ENCODE measurements around the gene VAV2. TPM values are rescaled to one million over a fixed set of nuclear protein-coding genes. Genes with fewer than 3 reads are reported as not detected.

The VAV2 gene
- total and polyA plus RNA-seq, 9 of the 15 experiments (the other 6 are each of a cell fraction or from before 2014, with no cell fraction given), result 0.01 to 2.7 (median 1.0) TPM; not detected in 1

DNA sequence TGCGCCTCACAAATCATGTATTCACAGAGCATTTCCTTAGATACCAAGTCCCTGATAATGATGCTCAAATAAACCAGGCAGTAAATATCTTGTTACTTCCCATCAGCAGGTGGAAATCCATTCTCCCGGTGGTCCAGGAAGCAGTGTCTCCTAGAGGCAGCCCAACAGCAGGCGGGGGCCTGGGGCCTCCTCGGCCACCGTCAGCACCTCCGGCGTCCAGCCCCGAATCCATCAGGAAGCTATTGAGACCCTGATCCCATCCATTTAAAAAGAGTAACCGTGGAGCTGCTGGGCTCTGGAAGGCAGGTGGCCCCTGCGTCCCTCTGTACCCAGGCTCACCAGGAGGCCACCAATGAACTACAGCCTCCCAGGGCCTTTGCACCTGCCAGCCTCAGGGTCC is 54.0 kb downstream of the VAV2 start:
- peaks cover 17% of the 10 kb centered on the region for H4K20me1 ChIP-seq (replicated peaks; ENCODE audit: control insufficient read depth, insufficient read depth, low read length)
- BruUV-seq (replicated peaks), result no TSS peak
- peaks cover 0 to 36% of the 10 kb centered on the region in 2 experiments; a peak in 2 of 5 replicates for H3K27me3 ChIP-seq (ENCODE audit: control insufficient read depth in 2 of 2, insufficient read depth in 2 of 2, low read length in 2 of 2)
- no peak overlapping the region for H3K9ac ChIP-seq (ENCODE audit: insufficient read depth in 1 of 2, low read depth in 2 of 2, low read length in 2 of 2)
- DNase-seq (ENCODE audit: extremely low read depth in 1 of 4, low spot score in 3 of 4), result no peak
- no peak for FAIRE-seq
- no peak overlapping the region for H2AFZ ChIP-seq (ENCODE audit: low read depth, low read length)
- no peaks in the 10 kb centered on the region for H3K9me3 ChIP-seq (replicated peaks; ENCODE audit: control insufficient read depth, insufficient read depth, low read depth, low read length)
- TF ChIP-seq ETV5 (CRISPR knock-in tag; IDR thresholded peaks at IDR 0.05; ENCODE audit: low read depth), result no peak
- TF ChIP-seq, protein P1, sequence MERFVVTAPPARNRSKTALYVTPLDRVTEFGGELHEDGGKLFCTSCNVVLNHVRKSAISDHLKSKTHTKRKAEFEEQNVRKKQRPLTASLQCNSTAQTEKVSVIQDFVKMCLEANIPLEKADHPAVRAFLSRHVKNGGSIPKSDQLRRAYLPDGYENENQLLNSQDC (CRISPR knock-in tag; IDR thresholded peaks at IDR 0.05), result no peak
- TF ChIP-seq, protein P2, sequence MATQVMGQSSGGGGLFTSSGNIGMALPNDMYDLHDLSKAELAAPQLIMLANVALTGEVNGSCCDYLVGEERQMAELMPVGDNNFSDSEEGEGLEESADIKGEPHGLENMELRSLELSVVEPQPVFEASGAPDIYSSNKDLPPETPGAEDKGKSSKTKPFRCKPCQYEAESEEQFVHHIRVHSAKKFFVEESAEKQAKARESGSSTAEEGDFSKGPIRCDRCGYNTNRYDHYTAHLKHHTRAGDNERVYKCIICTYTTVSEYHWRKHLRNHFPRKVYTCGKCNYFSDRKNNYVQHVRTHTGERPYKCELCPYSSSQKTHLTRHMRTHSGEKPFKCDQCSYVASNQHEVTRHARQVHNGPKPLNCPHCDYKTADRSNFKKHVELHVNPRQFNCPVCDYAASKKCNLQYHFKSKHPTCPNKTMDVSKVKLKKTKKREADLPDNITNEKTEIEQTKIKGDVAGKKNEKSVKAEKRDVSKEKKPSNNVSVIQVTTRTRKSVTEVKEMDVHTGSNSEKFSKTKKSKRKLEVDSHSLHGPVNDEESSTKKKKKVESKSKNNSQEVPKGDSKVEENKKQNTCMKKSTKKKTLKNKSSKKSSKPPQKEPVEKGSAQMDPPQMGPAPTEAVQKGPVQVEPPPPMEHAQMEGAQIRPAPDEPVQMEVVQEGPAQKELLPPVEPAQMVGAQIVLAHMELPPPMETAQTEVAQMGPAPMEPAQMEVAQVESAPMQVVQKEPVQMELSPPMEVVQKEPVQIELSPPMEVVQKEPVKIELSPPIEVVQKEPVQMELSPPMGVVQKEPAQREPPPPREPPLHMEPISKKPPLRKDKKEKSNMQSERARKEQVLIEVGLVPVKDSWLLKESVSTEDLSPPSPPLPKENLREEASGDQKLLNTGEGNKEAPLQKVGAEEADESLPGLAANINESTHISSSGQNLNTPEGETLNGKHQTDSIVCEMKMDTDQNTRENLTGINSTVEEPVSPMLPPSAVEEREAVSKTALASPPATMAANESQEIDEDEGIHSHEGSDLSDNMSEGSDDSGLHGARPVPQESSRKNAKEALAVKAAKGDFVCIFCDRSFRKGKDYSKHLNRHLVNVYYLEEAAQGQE (IDR thresholded peaks at IDR 0.05; ENCODE audit: borderline replicate concordance), result no peak
- TF ChIP-seq, protein P2 (CRISPR knock-in tag; IDR thresholded peaks at IDR 0.05; ENCODE audit: low read depth), result no peak
- no peak for TF ChIP-seq ZNF583 (CRISPR knock-in tag; IDR thresholded peaks at IDR 0.05)
- TF ChIP-seq ZNF57 (CRISPR knock-in tag; IDR thresholded peaks at IDR 0.05), result no peak
- in situ Hi-C loops (cut with MboI), result no loop called here
- intact Hi-C loops (cut with micrococcal nuclease), result no loop called here
- no peak for ATAC-seq
- CTCF ChIA-PET (ENCODE audit: low intra/inter-chr PET ratio), result no interaction called here
- no peaks in the 10 kb centered on the region for H3K9me1 ChIP-seq (ENCODE audit: control insufficient read depth, insufficient read depth, low read length)
- WGBS (ENCODE audit: insufficient coverage, low coverage, missing lambda C conversion rate), result 24% methylated on average over 10 of the region's 10 CpGs
- H3K36me3 ChIP-seq (ENCODE audit: control insufficient read depth, insufficient read depth, low read length), result no peaks in the 10 kb centered on the region
- no peak overlapping the region for H3K4me3 ChIP-seq
- H3K27ac ChIP-seq (ENCODE audit: extremely low read depth, low read depth, low read length), result no peak overlapping the region
- peaks cover 0 to 17% of the 10 kb centered on the region in 2 experiments; a peak in 1 of 5 replicates for H3K4me1 ChIP-seq (replicated peaks in 1 of 2; ENCODE audit: control insufficient read depth in 2 of 2, insufficient read depth in 2 of 2, low read length in 2 of 2)
- POLR2A ChIA-PET, result interaction anchor here (0.7 to 0.8 kb wide), 2 partner anchors 12 to 1772 kb away, joined by 3 read pairs; no protein-coding TSS in a partner anchor
- H3K79me2 ChIP-seq (ENCODE audit: control insufficient read depth, insufficient read depth, low read length), result no peaks in the 10 kb centered on the region
- no peak overlapping the region for H3K4me2 ChIP-seq (ENCODE audit: insufficient read depth, low read length)

Data from K562 (cell line).